ENCODE results near the gene HABP2.
A peak's percentile ranks its signal among the peaks of the same experiment; 100 is the strongest.

HABP2 gene

GRCh38 chr10:113541549-113541927, 11.3 kb upstream of the HABP2 start:
- TF ChIP-seq, protein P1, sequence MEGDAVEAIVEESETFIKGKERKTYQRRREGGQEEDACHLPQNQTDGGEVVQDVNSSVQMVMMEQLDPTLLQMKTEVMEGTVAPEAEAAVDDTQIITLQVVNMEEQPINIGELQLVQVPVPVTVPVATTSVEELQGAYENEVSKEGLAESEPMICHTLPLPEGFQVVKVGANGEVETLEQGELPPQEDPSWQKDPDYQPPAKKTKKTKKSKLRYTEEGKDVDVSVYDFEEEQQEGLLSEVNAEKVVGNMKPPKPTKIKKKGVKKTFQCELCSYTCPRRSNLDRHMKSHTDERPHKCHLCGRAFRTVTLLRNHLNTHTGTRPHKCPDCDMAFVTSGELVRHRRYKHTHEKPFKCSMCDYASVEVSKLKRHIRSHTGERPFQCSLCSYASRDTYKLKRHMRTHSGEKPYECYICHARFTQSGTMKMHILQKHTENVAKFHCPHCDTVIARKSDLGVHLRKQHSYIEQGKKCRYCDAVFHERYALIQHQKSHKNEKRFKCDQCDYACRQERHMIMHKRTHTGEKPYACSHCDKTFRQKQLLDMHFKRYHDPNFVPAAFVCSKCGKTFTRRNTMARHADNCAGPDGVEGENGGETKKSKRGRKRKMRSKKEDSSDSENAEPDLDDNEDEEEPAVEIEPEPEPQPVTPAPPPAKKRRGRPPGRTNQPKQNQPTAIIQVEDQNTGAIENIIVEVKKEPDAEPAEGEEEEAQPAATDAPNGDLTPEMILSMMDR (IDR thresholded peaks at IDR 0.05; ENCODE audit: low read depth, low read length), result no peak
- no peak for DNase-seq (ENCODE audit: low read depth in 2 of 2)

GRCh38 chr10:113543107-113543955, 9.5 kb upstream of the HABP2 start:
- DNase-seq (ENCODE audit: low read depth in 2 of 2), result no peak
- H3K4me3 ChIP-seq (replicated peaks in 1 of 2; ENCODE audit: low read depth in 2 of 2, low read length in 2 of 2), result no peak overlapping the region
- TF ChIP-seq, protein P1 (IDR thresholded peaks at IDR 0.05; ENCODE audit: low read depth, low read length), result no peak

More at GRCh38 chr10:113541549-113541927, 11.3 kb upstream of the HABP2 start:
- no peak overlapping the region for H3K4me3 ChIP-seq (replicated peaks in 1 of 2; ENCODE audit: low read depth in 2 of 2, low read length in 2 of 2)

GRCh38 chr10:113544392-113544791, 8.5 kb upstream of the HABP2 start:
- no peak for DNase-seq (ENCODE audit: low read depth in 2 of 2)
- TF ChIP-seq, protein P1 (IDR thresholded peaks at IDR 0.05; ENCODE audit: low read depth, low read length), result no peak
- no peak overlapping the region for H3K4me3 ChIP-seq (replicated peaks in 1 of 2; ENCODE audit: low read depth in 2 of 2, low read length in 2 of 2)

DNA sequence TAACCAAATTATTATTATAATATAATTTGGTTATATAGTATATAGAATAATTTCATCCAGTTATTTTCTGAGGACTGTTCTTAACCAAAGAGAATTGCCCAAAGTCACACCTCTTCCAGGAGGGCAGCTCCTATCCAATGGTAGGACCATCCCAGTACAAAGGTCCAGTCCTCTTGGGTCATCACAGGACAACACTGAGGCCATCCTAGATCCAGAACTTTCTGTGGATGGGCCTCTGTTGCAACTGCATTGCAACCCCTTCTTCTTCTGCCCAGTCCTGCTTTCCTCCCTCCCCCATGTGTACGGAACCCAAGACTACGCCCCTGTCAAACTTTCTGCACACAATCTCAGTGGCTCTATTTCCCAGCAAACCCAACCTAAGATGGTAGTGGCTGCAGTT, 5.4 kb upstream of the HABP2 start:
- H3K4me3 ChIP-seq (replicated peaks in 1 of 2; ENCODE audit: low read depth in 2 of 2, low read length in 2 of 2), result no peak overlapping the region

DNA sequence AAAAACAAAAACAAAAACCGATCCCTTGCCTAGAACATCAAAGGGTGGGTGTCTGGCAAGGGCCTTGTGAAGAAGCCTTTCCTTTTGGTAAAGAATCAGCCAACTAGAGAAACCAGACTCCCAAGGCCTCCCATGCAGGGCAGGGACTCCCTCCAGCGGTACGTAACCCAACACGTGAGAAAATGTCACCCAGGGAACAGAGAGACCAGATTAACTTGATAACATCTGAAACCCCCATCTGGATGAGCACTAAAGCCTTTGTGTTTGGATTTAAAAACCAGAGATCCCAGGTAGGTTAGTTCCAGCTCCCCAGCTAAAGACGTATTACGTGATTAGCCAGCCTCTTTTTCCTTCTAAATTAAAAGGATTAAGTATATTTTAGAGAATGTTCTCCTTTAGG, 3.0 kb upstream of the HABP2 start:
- H3K4me3 ChIP-seq (replicated peaks in 1 of 2; ENCODE audit: low read depth in 2 of 2, low read length in 2 of 2), result no peak overlapping the region
- DNase-seq (ENCODE audit: low read depth in 2 of 2), result no peak
- TF ChIP-seq, protein P1 (IDR thresholded peaks at IDR 0.05; ENCODE audit: low read depth, low read length), result no peak

More for the DNA sequence above, 5.4 kb upstream of the HABP2 start:
- TF ChIP-seq, protein P1 (IDR thresholded peaks at IDR 0.05; ENCODE audit: low read depth, low read length), result no peak
- no peak for DNase-seq (ENCODE audit: low read depth in 2 of 2)

- DNase-seq (ENCODE audit: low read depth in 2 of 2), result peak; percentile 22 to 25
- H3K4me3 ChIP-seq (replicated peaks in 1 of 2; ENCODE audit: low read depth in 2 of 2, low read length in 2 of 2), result no peak overlapping the region
- TF ChIP-seq, protein P1 (IDR thresholded peaks at IDR 0.05; ENCODE audit: low read depth, low read length), result no peak
Observed at GRCh38 chr10:113550365-113550764, 2.5 kb upstream of the HABP2 start.

Measured in cardiac fibroblast (primary cell).